ENCODE results near the gene SUPT3H. TPM values are rescaled to one million over a fixed set of nuclear protein-coding genes. Genes with fewer than 3 reads are reported as not detected.

The SUPT3H gene
- total and polyA plus RNA-seq, 4 donors, result 0.85 to 4.8 (median 2.4) TPM

- 92% methylated on average over 1 of the region's 1 CpG for WGBS
- Histone ChIP-seq H3K36me3 (ENCODE audit: control insufficient read depth in 4 of 4, insufficient read depth in 3 of 4, low read depth in 1 of 4, low read length in 3 of 4) (no peaks in the 10 kb centered on the region), H3K27ac (ENCODE audit: low read depth in 1 of 2, low read length in 2 of 2) (no peak overlapping the region), H3K4me3 (ENCODE audit: low read depth in 1 of 3, low read length in 3 of 3) (no peak overlapping the region), H3K9ac (ENCODE audit: low read depth in 1 of 2, low read length in 2 of 2) (no peak overlapping the region), H3K9me3 (ENCODE audit: control insufficient read depth in 4 of 4, low read length in 3 of 4) (no peaks in the 10 kb centered on the region), H3K27me3 (ENCODE audit: control insufficient read depth in 4 of 4, insufficient read depth in 4 of 4, low read length in 3 of 4) (no peaks in the 10 kb centered on the region), H3K4me1 (ENCODE audit: control insufficient read depth in 4 of 4, insufficient read depth in 4 of 4, low read length in 3 of 4) (no peaks in the 10 kb centered on the region)
- no peak for DNase-seq (ENCODE audit: low spot score)
- TF ChIP-seq ZBTB33 (IDR thresholded peaks at IDR 0.05) (no peak), ATF3 (IDR thresholded peaks at IDR 0.05) (no peak), YY1 (IDR thresholded peaks at IDR 0.05) (no peak), FOXA1 (IDR thresholded peaks at IDR 0.05) (no peak), HNF4G (IDR thresholded peaks at IDR 0.05) (no peak), REST (IDR thresholded peaks at IDR 0.05) (no peak), MAX (IDR thresholded peaks at IDR 0.05) (no peak), TAF1 (conservative IDR thresholded peaks at IDR 0.05) (no peak), RXRA (IDR thresholded peaks at IDR 0.05) (no peak), HNF4A (conservative IDR thresholded peaks at IDR 0.05) (no peak), CTCF (IDR thresholded peaks at IDR 0.05; ENCODE audit: low read depth, low read length, missing input control) (no peak), NR2F2 (IDR thresholded peaks at IDR 0.05) (no peak), EGR1 (IDR thresholded peaks at IDR 0.05; ENCODE audit: low read depth in 2 of 2) (no peak), JUND (IDR thresholded peaks at IDR 0.05) (no peak)
Observed at GRCh38 chr6:44967481-44967880, 410.3 kb downstream of the SUPT3H start.

GRCh38 chr6:44966449-44967092, 411.2 kb downstream of the SUPT3H start:
- Histone ChIP-seq H3K27ac (ENCODE audit: low read depth in 1 of 2, low read length in 2 of 2) (no peak overlapping the region), H3K36me3 (ENCODE audit: control insufficient read depth in 4 of 4, insufficient read depth in 3 of 4, low read depth in 1 of 4, low read length in 3 of 4) (no peaks in the 10 kb centered on the region), H3K9ac (ENCODE audit: low read depth in 1 of 2, low read length in 2 of 2) (no peak overlapping the region), H3K4me3 (ENCODE audit: low read depth in 1 of 3, low read length in 3 of 3) (no peak overlapping the region), H3K4me1 (ENCODE audit: control insufficient read depth in 4 of 4, insufficient read depth in 4 of 4, low read length in 3 of 4) (no peaks in the 10 kb centered on the region), H3K27me3 (ENCODE audit: control insufficient read depth in 4 of 4, insufficient read depth in 4 of 4, low read length in 3 of 4) (no peaks in the 10 kb centered on the region), H3K9me3 (ENCODE audit: control insufficient read depth in 4 of 4, low read length in 3 of 4) (no peaks in the 10 kb centered on the region)
- no peak for DNase-seq (ENCODE audit: low spot score)
- WGBS, result 75% methylated on average over 2 of the region's 2 CpGs
- no peak for TF ChIP-seq EGR1 (IDR thresholded peaks at IDR 0.05; ENCODE audit: low read depth in 2 of 2)
- TF ChIP-seq NR2F2 (IDR thresholded peaks at IDR 0.05), result no peak
- TF ChIP-seq HNF4A (conservative IDR thresholded peaks at IDR 0.05), result no peak
- no peak for TF ChIP-seq SP1 (IDR thresholded peaks at IDR 0.05)
- no peak for TF ChIP-seq ATF3 (IDR thresholded peaks at IDR 0.05)
